GM23248 (cell line): Measurements from ENCODE around the gene PCDHGA1. TPM values are rescaled to one million over a fixed set of nuclear protein-coding genes. Genes with fewer than 3 reads are reported as not detected.
"Not testable (repeated sequence)": the region's sequence is repeated elsewhere in the genome, so short reads cannot be mapped to it uniquely, and the experiment has no call there.

Experiments used
- DNase-seq: peaks from one replicate; pipeline ENCODE4 v3.0.0-alpha.2; 2015
- H2AFZ ChIP-seq: fragments of 200-600 bp; sonication (generic); 2 replicates; pipeline ENCODE4 v1.6.1; 2016; ENCODE audit warnings: antibody characterized with exemption
- H3F3A ChIP-seq: fragments of 200-600 bp; sonication (generic); 2 replicates; pipeline ENCODE4 v1.6.1; 2016; ENCODE audit warnings: mild to moderate bottlenecking, antibody characterized with exemption, mixed run types; ENCODE audit not compliant: insufficient read depth
- H3K27ac ChIP-seq: fragments of 200-600 bp; sonication (generic); 2 replicates; pipeline ENCODE4 v1.5.1; 2016; ENCODE audit warnings: mild to moderate bottlenecking
- H3K27me3 ChIP-seq: fragments of 200-600 bp; sonication (generic); replicated peaks from 2 replicates; pipeline ENCODE4 v1.6.1; 2016; ENCODE audit warnings: mild to moderate bottlenecking; ENCODE audit not compliant: insufficient read depth
- H3K36me3 ChIP-seq: fragments of 200-600 bp; sonication (generic); 2 replicates; pipeline ENCODE4 v1.6.1; 2016; ENCODE audit warnings: low read depth, mild to moderate bottlenecking
- H3K4me1 ChIP-seq: fragments of 200-600 bp; sonication (generic); 2 replicates; pipeline ENCODE4 v1.6.1; 2016; ENCODE audit warnings: mild to moderate bottlenecking; ENCODE audit not compliant: insufficient read depth
- H3K4me2 ChIP-seq: fragments of 200-600 bp; sonication (generic); one replicate; pipeline ENCODE4 v1.6.1; 2016; ENCODE audit warnings: mild to moderate bottlenecking; ENCODE audit not compliant: unreplicated experiment
- H3K4me3 ChIP-seq: fragments of 200-600 bp; sonication (generic); 2 replicates; pipeline ENCODE4 v1.5.1; 2016; ENCODE audit warnings: mild to moderate bottlenecking
- H3K79me2 ChIP-seq: fragments of 200-600 bp; sonication (generic); 2 replicates; pipeline ENCODE4 v1.6.1; 2016; ENCODE audit warnings: mild to moderate bottlenecking; ENCODE audit not compliant: insufficient read depth
- H3K9ac ChIP-seq: fragments of 200-600 bp; sonication (generic); 2 replicates; pipeline ENCODE4 v1.6.1; 2016; ENCODE audit warnings: mild to moderate bottlenecking
- H3K9me2 ChIP-seq: fragments of 200-600 bp; sonication (generic); 2 replicates; pipeline ENCODE4 v1.6.1; 2016; ENCODE audit warnings: mixed run types, mild to moderate bottlenecking, moderate library complexity; ENCODE audit not compliant: insufficient read depth
- H3K9me3 ChIP-seq: fragments of 200-600 bp; sonication (generic); one replicate; pipeline ENCODE4 v1.6.1; 2017; ENCODE audit warnings: low read depth
- H4K20me1 ChIP-seq: fragments of 200-600 bp; sonication (generic); 2 replicates; pipeline ENCODE4 v1.6.0; 2016; ENCODE audit not compliant: insufficient read depth
- EZH2 ChIP-seq: fragments of 200-600 bp; sonication (generic); IDR thresholded peaks from 2 replicates; pipeline ENCODE4 v1.6.1; 2018; ENCODE audit warnings: antibody characterized with exemption, mild to moderate bottlenecking; ENCODE audit not compliant: insufficient read depth, poor library complexity, severe bottlenecking
- EZH2phosphoT487 ChIP-seq: fragments of 200-600 bp; sonication (generic); IDR thresholded peaks from 2 replicates; pipeline ENCODE4 v1.6.1; 2018; ENCODE audit warnings: antibody characterized with exemption, moderate library complexity, mild to moderate bottlenecking, low read depth; ENCODE audit not compliant: insufficient read depth
- WGBS, 2 experiments: methylation state at CpG; one replicate each; pipeline ENCODE4 v1.1.6; 2015 to 2017; ENCODE audit warnings: low lambda C conversion rate in 2 of 2, low coverage in 1 of 2; ENCODE audit errors: missing lambda C conversion rate in 2 of 2; 5-methylcytosine and 5-hydroxymethylcytosine counted together
- in situ Hi-C: fragments of 300-500 bp; cut with MboI; formaldehyde crosslinking; loops from 2 replicates; pipeline ENCODE4 v1.15.0; 2020
- polyA plus RNA-seq: library from polyadenylated mRNA; unstranded; fragments of >200 nt; fragmentation: Nextera tagmentation; extraction: Ambion mirVana; gene quantifications from 2 replicates; pipeline ENCODE4 v1.2.1, GENCODE V29; 2016
- total RNA-seq: library from RNA; depleted of rRNA; stranded (reverse); fragments of >200 nt; shearing (Covaris generic); gene quantifications from 2 replicates; pipeline ENCODE4 v1.2.3, GENCODE V29; 2014

The PCDHGA1 gene
- total and polyA plus RNA-seq, 2 experiments from 2014 or later = 0.63 to 1.8 TPM

GRCh38 chr5:141343953-141344463, 13.7 kb downstream of the PCDHGA1 start:
- H3K9ac ChIP-seq = peak overlapping the region; percentile 73
- no peaks in the 10 kb centered on the region for H4K20me1 ChIP-seq
- 16 to 24% methylated on average over 31 of the region's 31 CpGs for WGBS, 2 experiments
- no peaks in the 10 kb centered on the region for H3K4me1 ChIP-seq
- H3K4me2 ChIP-seq = peak overlapping the region; percentile 54
- peak overlapping the region; percentile 71 for H3K4me3 ChIP-seq
- peak overlapping the region; percentile 61 for H3K27ac ChIP-seq
- TF ChIP-seq EZH2phosphoT487 = no peak
- no peak for TF ChIP-seq EZH2
- no peaks in the 10 kb centered on the region for H3K27me3 ChIP-seq
- H3K9me3 ChIP-seq = no peaks in the 10 kb centered on the region
- DNase-seq = no peak
- no peaks in the 10 kb centered on the region for H3K36me3 ChIP-seq
- no peaks in the 10 kb centered on the region for H3K9me2 ChIP-seq
- no peaks in the 10 kb centered on the region for H3F3A ChIP-seq
- peak overlapping the region; percentile 70 for H2AFZ ChIP-seq
- no peaks in the 10 kb centered on the region for H3K79me2 ChIP-seq
- in situ Hi-C loops = no loop called here

GRCh38 chr5:141345327-141345726, 15.0 kb downstream of the PCDHGA1 start:
- Histone ChIP-seq H4K20me1 (no peaks in the 10 kb centered on the region), H3F3A (no peaks in the 10 kb centered on the region), H3K4me2 (no peak overlapping the region), H3K27ac (no peak overlapping the region), H2AFZ (no peak overlapping the region), H3K4me3 (no peak overlapping the region), H3K9me3 (no peaks in the 10 kb centered on the region), H3K9me2 (no peaks in the 10 kb centered on the region), H3K27me3 (no peaks in the 10 kb centered on the region), H3K36me3 (no peaks in the 10 kb centered on the region), H3K9ac (no peak overlapping the region), H3K79me2 (no peaks in the 10 kb centered on the region), H3K4me1 (no peaks in the 10 kb centered on the region)
- DNase-seq = no peak
- TF ChIP-seq EZH2phosphoT487 (no peak), EZH2 (no peak)
- WGBS, 2 experiments = 30 to 34% methylated on average over 20 of the region's 20 CpGs
- in situ Hi-C loops = no loop called here

GRCh38 chr5:141346017-141346416, 15.7 kb downstream of the PCDHGA1 start:
- H3K9me2 ChIP-seq, in situ Hi-C loops, H3K36me3 ChIP-seq, H3K79me2 ChIP-seq, H3K9ac ChIP-seq, H3F3A ChIP-seq, DNase-seq, H3K27me3 ChIP-seq, H4K20me1 ChIP-seq, H3K4me2 ChIP-seq, H3K4me3 ChIP-seq, H3K27ac ChIP-seq, H2AFZ ChIP-seq, H3K4me1 ChIP-seq, H3K9me3 ChIP-seq: not testable (repeated sequence)
- 49% methylated on average over 24 to 25 of the region's 35 CpGs for WGBS, 2 experiments

GRCh38 chr5:141349917-141350619, 19.8 kb downstream of the PCDHGA1 start, which contains the start of gene PCDHGB1:
Gene PCDHGB1 (plus strand): TSS chr5:141350099. CDS start chr5:141350261, 162 bp downstream.
- in situ Hi-C loops = no loop called here
- peak within 1 kb of the TSS; percentile 41 for H3K4me3 ChIP-seq
- no peaks in the 10 kb centered on the region for H3K79me2 ChIP-seq
- H3K4me2 ChIP-seq = no peak within 1 kb of the TSS
- no peaks in the 10 kb centered on the region for H3K36me3 ChIP-seq
- H3K27ac ChIP-seq = no peak within 1 kb of the TSS
- no peaks in the 10 kb centered on the region for H3K27me3 ChIP-seq
- no peaks in the 10 kb centered on the region for H3K9me3 ChIP-seq
- TF ChIP-seq EZH2phosphoT487 (no peak), EZH2 (no peak)
- WGBS, 2 experiments = 31 to 38% methylated on average over 29 of the region's 29 CpGs
- H3K9me2 ChIP-seq = no peaks in the 10 kb centered on the region
- H3K9ac ChIP-seq = no peak within 1 kb of the TSS
- H2AFZ ChIP-seq = peak within 1 kb of the TSS; percentile 37; the same call in 1 of the 2 replicates
- H3F3A ChIP-seq = no peaks in the 10 kb centered on the region
- no peaks in the 10 kb centered on the region for H4K20me1 ChIP-seq
- DNase-seq = peak; percentile 62
- H3K4me1 ChIP-seq = no peaks in the 10 kb centered on the region
